ENCODE data around the gene ADAD1. TPM values are rescaled to one million over a fixed set of nuclear protein-coding genes. Genes with fewer than 3 reads are reported as not detected.

The ADAD1 gene
- not detected in 2 replicates for total RNA-seq (2014; rRNA removed; shearing (Covaris generic); ENCODE audit: low replicate concordance)

- no peak within 1 kb of the TSS for H3K4me3 ChIP-seq (ENCODE audit: low read length)
- no peaks in the 10 kb centered on the region for H3K79me2 ChIP-seq (ENCODE audit: low read length)
- no peaks in the 10 kb centered on the region for H3K36me3 ChIP-seq (ENCODE audit: insufficient read depth, low read length)
- H3K27ac ChIP-seq (ENCODE audit: low read length) = no peak within 1 kb of the TSS
- no peak within 1 kb of the TSS for H3K4me2 ChIP-seq (ENCODE audit: low read depth, low read length, poor library complexity, severe bottlenecking)
- H2AFZ ChIP-seq (ENCODE audit: low read length) = no peak within 1 kb of the TSS
- H3K9me3 ChIP-seq (ENCODE audit: low read length) = no peaks in the 10 kb centered on the region
- H3K4me1 ChIP-seq (ENCODE audit: low read length) = no peaks in the 10 kb centered on the region
- H3K9ac ChIP-seq (ENCODE audit: low read length) = no peak within 1 kb of the TSS
- no peaks in the 10 kb centered on the region for H3K9me2 ChIP-seq (replicated peaks; ENCODE audit: insufficient read depth, low read length)
- no peaks in the 10 kb centered on the region for H3K27me3 ChIP-seq (ENCODE audit: low read length)
- H4K20me1 ChIP-seq (ENCODE audit: insufficient read depth, low read depth, low read length) = no peaks in the 10 kb centered on the region
- no peak for DNase-seq
Observed at GRCh38 chr4:122378711-122379110, at the start of gene ADAD1. Gene ADAD1 (plus strand): TSS chr4:122379011. CDS start chr4:122380070, 1,059 bp downstream.

- no peak for DNase-seq
- H2AFZ ChIP-seq (ENCODE audit: low read length) = no peak overlapping the region
- H3K9me2 ChIP-seq (replicated peaks; ENCODE audit: insufficient read depth, low read length) = no peaks in the 10 kb centered on the region
- no peak overlapping the region for H3K27ac ChIP-seq (ENCODE audit: low read length)
- H3K4me1 ChIP-seq (ENCODE audit: low read length) = no peaks in the 10 kb centered on the region
- H3K9me3 ChIP-seq (ENCODE audit: low read length) = no peaks in the 10 kb centered on the region
- no peak overlapping the region for H3K4me2 ChIP-seq (ENCODE audit: low read depth, low read length, poor library complexity, severe bottlenecking)
- H3K79me2 ChIP-seq (ENCODE audit: low read length) = no peaks in the 10 kb centered on the region
- H3K9ac ChIP-seq (ENCODE audit: low read length) = no peak overlapping the region
- no peaks in the 10 kb centered on the region for H4K20me1 ChIP-seq (ENCODE audit: insufficient read depth, low read depth, low read length)
- no peak overlapping the region for H3K4me3 ChIP-seq (ENCODE audit: low read length)
- H3K36me3 ChIP-seq (ENCODE audit: insufficient read depth, low read length) = peaks cover 43% of the 10 kb centered on the region
- H3K27me3 ChIP-seq (ENCODE audit: low read length) = no peaks in the 10 kb centered on the region
Observed at GRCh38 chr4:122329876-122330565, 48.8 kb upstream of the ADAD1 start.

- DNase-seq = no peak
- Histone ChIP-seq H3K9me2 (replicated peaks; ENCODE audit: insufficient read depth, low read length) (no peaks in the 10 kb centered on the region), H3K27me3 (ENCODE audit: low read length) (no peaks in the 10 kb centered on the region), H3K79me2 (ENCODE audit: low read length) (no peaks in the 10 kb centered on the region), H2AFZ (ENCODE audit: low read length) (no peak overlapping the region), H3K36me3 (ENCODE audit: insufficient read depth, low read length) (peaks cover 45% of the 10 kb centered on the region), H3K9ac (ENCODE audit: low read length) (no peak overlapping the region), H4K20me1 (ENCODE audit: insufficient read depth, low read depth, low read length) (no peaks in the 10 kb centered on the region), H3K4me3 (ENCODE audit: low read length) (no peak overlapping the region), H3K4me2 (ENCODE audit: low read depth, low read length, poor library complexity, severe bottlenecking) (no peak overlapping the region), H3K9me3 (ENCODE audit: low read length) (no peaks in the 10 kb centered on the region), H3K4me1 (ENCODE audit: low read length) (no peaks in the 10 kb centered on the region), H3K27ac (ENCODE audit: low read length) (no peak overlapping the region)
Observed at GRCh38 chr4:122331195-122331594, 47.6 kb upstream of the ADAD1 start.

- no peaks in the 10 kb centered on the region for H3K79me2 ChIP-seq (ENCODE audit: low read length)
- H2AFZ ChIP-seq (ENCODE audit: low read length) = no peak overlapping the region
- H3K9ac ChIP-seq (ENCODE audit: low read length) = no peak overlapping the region
- H3K4me1 ChIP-seq (ENCODE audit: low read length) = no peaks in the 10 kb centered on the region
- no peaks in the 10 kb centered on the region for H3K9me2 ChIP-seq (replicated peaks; ENCODE audit: insufficient read depth, low read length)
- H4K20me1 ChIP-seq (ENCODE audit: insufficient read depth, low read depth, low read length) = no peaks in the 10 kb centered on the region
- no peak overlapping the region for H3K4me2 ChIP-seq (ENCODE audit: low read depth, low read length, poor library complexity, severe bottlenecking)
- no peaks in the 10 kb centered on the region for H3K9me3 ChIP-seq (ENCODE audit: low read length)
- H3K4me3 ChIP-seq (ENCODE audit: low read length) = no peak overlapping the region
- H3K36me3 ChIP-seq (ENCODE audit: insufficient read depth, low read length) = peaks cover 35% of the 10 kb centered on the region
- no peaks in the 10 kb centered on the region for H3K27me3 ChIP-seq (ENCODE audit: low read length)
- no peak for DNase-seq
- H3K27ac ChIP-seq (ENCODE audit: low read length) = no peak overlapping the region
Observed at GRCh38 chr4:122334828-122335227, 44.0 kb upstream of the ADAD1 start.

- no peaks in the 10 kb centered on the region for H3K27me3 ChIP-seq (ENCODE audit: low read length)
- H3K9ac ChIP-seq (ENCODE audit: low read length) = no peak overlapping the region
- H3K4me3 ChIP-seq (ENCODE audit: low read length) = no peak overlapping the region
- H3K79me2 ChIP-seq (ENCODE audit: low read length) = no peaks in the 10 kb centered on the region
- H3K9me3 ChIP-seq (ENCODE audit: low read length) = no peaks in the 10 kb centered on the region
- H3K27ac ChIP-seq (ENCODE audit: low read length) = no peak overlapping the region
- DNase-seq = no peak
- H2AFZ ChIP-seq (ENCODE audit: low read length) = no peak overlapping the region
- H4K20me1 ChIP-seq (ENCODE audit: insufficient read depth, low read depth, low read length) = no peaks in the 10 kb centered on the region
- peaks cover 7% of the 10 kb centered on the region for H3K36me3 ChIP-seq (ENCODE audit: insufficient read depth, low read length)
- H3K9me2 ChIP-seq (replicated peaks; ENCODE audit: insufficient read depth, low read length) = no peaks in the 10 kb centered on the region
- H3K4me2 ChIP-seq (ENCODE audit: low read depth, low read length, poor library complexity, severe bottlenecking) = no peak overlapping the region
- H3K4me1 ChIP-seq (ENCODE audit: low read length) = no peaks in the 10 kb centered on the region
Observed at GRCh38 chr4:122341886-122342285, 36.9 kb upstream of the ADAD1 start.

- no peaks in the 10 kb centered on the region for H3K27me3 ChIP-seq (ENCODE audit: low read length)
- H3K27ac ChIP-seq (ENCODE audit: low read length) = no peak overlapping the region
- H3K79me2 ChIP-seq (ENCODE audit: low read length) = no peaks in the 10 kb centered on the region
- peaks cover 31% of the 10 kb centered on the region for H3K36me3 ChIP-seq (ENCODE audit: insufficient read depth, low read length)
- DNase-seq = no peak
- H3K9ac ChIP-seq (ENCODE audit: low read length) = no peak overlapping the region
- no peaks in the 10 kb centered on the region for H3K4me1 ChIP-seq (ENCODE audit: low read length)
- H3K9me3 ChIP-seq (ENCODE audit: low read length) = no peaks in the 10 kb centered on the region
- no peak overlapping the region for H2AFZ ChIP-seq (ENCODE audit: low read length)
- no peaks in the 10 kb centered on the region for H3K9me2 ChIP-seq (replicated peaks; ENCODE audit: insufficient read depth, low read length)
- no peaks in the 10 kb centered on the region for H4K20me1 ChIP-seq (ENCODE audit: insufficient read depth, low read depth, low read length)
- no peak overlapping the region for H3K4me2 ChIP-seq (ENCODE audit: low read depth, low read length, poor library complexity, severe bottlenecking)
- no peak overlapping the region for H3K4me3 ChIP-seq (ENCODE audit: low read length)
Observed at GRCh38 chr4:122346036-122346435, 32.8 kb upstream of the ADAD1 start.

GRCh38 chr4:122346503-122346902 lies 32.3 kb upstream of the ADAD1 start:
- Histone ChIP-seq H2AFZ (ENCODE audit: low read length) (no peak overlapping the region), H3K4me2 (ENCODE audit: low read depth, low read length, poor library complexity, severe bottlenecking) (no peak overlapping the region), H3K27ac (ENCODE audit: low read length) (no peak overlapping the region), H3K9me2 (replicated peaks; ENCODE audit: insufficient read depth, low read length) (no peaks in the 10 kb centered on the region), H3K27me3 (ENCODE audit: low read length) (no peaks in the 10 kb centered on the region), H3K79me2 (ENCODE audit: low read length) (no peaks in the 10 kb centered on the region), H3K4me3 (ENCODE audit: low read length) (no peak overlapping the region), H3K36me3 (ENCODE audit: insufficient read depth, low read length) (peaks cover 33% of the 10 kb centered on the region), H3K9me3 (ENCODE audit: low read length) (no peaks in the 10 kb centered on the region), H3K4me1 (ENCODE audit: low read length) (no peaks in the 10 kb centered on the region), H4K20me1 (ENCODE audit: insufficient read depth, low read depth, low read length) (no peaks in the 10 kb centered on the region), H3K9ac (ENCODE audit: low read length) (no peak overlapping the region)
- no peak for DNase-seq

GRCh38 chr4:122356317-122356808 lies 22.4 kb upstream of the ADAD1 start:
- H3K79me2 ChIP-seq (ENCODE audit: low read length) = no peaks in the 10 kb centered on the region
- no peak overlapping the region for H3K27ac ChIP-seq (ENCODE audit: low read length)
- no peak for DNase-seq
- peaks cover 36% of the 10 kb centered on the region for H3K36me3 ChIP-seq (ENCODE audit: insufficient read depth, low read length)
- no peak overlapping the region for H2AFZ ChIP-seq (ENCODE audit: low read length)
- H3K9ac ChIP-seq (ENCODE audit: low read length) = no peak overlapping the region
- no peaks in the 10 kb centered on the region for H3K4me1 ChIP-seq (ENCODE audit: low read length)
- H3K9me2 ChIP-seq (replicated peaks; ENCODE audit: insufficient read depth, low read length) = no peaks in the 10 kb centered on the region
- no peaks in the 10 kb centered on the region for H4K20me1 ChIP-seq (ENCODE audit: insufficient read depth, low read depth, low read length)
- no peaks in the 10 kb centered on the region for H3K9me3 ChIP-seq (ENCODE audit: low read length)
- H3K27me3 ChIP-seq (ENCODE audit: low read length) = no peaks in the 10 kb centered on the region
- H3K4me3 ChIP-seq (ENCODE audit: low read length) = no peak overlapping the region
- no peak overlapping the region for H3K4me2 ChIP-seq (ENCODE audit: low read depth, low read length, poor library complexity, severe bottlenecking)

Measured in Karpas-422 (cell line).